NK-92 (cell line): ENCODE measurements around the gene IQSEC1.

ENCODE experiments used
- DNase-seq: peaks from one replicate; lab custom pipeline; 2025; ENCODE audit not compliant: unreplicated experiment; lab: John Stamatoyannopoulos, UW

The IQSEC1 gene

DNA sequence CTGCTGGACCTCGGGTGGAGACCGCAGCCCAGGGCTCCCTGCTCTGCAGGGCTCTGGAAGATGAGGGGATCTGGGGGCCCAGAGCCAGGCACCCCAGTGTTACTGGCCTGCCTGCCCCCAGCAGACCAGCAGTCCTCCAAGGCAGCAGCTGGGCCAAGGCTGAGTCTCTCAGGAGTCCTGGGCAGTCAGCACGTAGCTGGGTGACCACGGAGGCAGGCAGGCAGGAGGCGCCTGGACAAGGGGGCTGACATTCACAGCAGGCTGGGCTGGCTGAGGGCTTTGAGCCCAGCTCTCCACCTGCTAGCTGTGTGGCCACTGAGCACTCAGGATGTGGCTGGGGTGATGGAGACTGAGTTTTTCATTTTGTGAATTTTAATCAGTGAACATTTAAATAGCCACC, 67.9 kb downstream of the IQSEC1 start:
- no peak for DNase-seq

DNA sequence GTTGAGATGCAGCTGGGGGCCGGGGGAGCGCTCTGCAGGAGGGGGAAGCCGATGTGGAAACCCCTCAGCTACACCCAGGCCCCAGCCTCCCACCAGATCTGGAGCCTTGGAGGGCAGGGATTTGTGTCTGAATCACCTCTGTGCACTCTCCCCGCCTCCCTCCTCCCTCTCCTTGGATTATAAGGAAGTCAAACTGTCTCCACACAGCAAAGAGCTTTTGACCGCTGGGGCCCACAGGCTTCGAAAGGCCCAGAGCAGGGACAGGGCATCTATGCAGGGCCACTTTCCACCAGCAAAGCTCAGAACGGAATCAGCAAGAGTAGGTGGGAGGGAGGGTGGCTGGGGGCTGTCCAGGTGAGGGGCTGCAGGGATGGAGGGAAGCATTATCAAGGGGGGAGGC, 68.9 kb downstream of the IQSEC1 start:
- no peak for DNase-seq

DNA sequence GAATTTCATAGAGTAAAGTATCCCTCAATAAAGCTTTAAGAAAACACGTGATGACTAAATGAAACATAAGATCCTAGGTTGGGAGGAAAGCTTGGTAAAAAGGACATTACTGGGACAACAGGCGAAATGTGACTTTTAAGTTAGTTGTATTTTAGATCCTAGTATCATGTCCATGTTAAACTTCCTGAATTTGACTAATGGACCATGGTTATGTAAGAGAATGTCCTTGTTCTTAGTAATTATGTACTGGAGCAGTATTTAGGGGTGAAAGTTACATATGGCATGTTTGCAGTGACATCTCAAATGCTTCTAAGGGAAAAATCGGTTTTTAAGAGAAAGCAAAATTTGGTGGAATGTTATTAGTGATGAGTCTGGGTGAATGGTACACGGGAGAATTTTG, 69.6 kb downstream of the IQSEC1 start:
- DNase-seq: no peak

DNA sequence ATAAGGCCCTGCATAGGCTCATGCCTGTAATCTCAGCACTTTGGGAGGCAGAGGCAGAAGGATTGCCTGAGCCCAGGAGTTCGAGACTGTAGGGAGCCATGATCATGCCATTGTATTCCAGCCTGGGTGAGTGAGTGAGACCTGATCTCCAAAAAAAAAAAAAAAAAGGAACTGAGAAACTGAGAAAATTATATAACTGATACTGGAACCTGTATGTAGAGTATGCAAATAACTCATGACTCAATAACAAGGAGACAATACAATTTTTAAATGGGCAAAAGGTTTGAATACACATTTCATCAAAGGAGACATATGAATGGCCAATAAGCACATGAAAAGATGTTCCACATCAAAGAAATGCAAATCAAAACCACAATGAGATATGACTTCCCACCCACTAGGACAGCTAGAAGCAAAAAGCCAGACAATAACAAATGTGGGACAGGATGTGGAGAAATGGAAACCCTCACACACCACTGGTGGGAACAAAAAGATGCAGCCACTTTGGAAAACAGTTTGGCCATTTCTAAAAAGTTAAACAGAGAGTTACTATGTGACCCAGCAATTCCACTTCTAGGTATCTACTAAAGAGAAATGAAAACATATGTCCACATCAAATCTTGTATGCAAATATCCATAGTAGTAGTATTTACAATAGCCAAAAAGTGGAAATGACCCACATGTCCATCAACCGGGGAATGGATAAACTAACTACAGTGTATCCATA, 70.7 kb downstream of the IQSEC1 start:
- no peak for DNase-seq

DNA sequence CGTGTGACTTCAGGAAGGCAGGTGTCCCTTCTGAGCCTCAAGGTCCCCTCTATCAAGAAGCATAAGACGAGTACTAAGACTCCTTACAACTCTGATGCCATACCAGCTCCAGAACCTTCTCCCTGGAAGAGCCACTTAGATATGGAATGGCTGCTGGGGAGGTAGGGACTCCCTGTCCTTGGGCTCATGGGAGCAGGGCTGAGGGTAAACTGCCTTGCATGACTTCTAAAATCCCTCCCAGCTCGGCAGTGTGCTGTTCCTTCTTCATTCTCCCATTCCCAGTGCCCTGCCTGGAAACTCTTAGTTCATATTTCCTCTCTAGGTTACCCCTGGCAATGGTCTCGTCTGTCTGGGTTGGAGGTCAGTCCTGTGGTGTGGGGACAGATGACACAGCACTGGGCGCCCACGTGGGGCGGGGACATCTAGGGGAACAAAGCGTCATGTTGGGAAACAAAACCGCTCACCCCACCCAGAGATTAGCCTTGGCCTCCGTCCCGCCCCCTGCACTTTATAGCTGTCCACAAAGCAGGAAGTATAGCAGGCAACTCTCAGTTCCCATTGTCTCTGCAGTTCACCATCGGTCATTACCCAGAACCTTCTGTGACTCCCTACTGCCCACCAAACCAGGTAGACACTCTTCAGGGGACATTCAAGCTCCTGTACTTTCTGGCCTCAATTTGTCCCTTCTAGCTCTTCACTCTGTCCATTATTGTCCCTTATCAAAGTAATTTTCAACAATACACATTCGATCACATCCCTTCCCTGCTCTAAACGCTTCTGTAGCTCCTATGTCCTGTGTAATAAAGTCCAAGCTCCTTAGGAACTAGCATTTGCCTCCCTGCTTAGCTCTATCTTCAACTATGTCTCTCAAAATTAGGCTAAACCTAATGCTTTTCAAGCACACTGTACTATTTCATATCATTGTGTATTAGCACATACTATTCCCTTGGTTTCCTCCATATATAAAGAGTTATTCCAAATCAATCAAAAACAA, 73.8 kb downstream of the IQSEC1 start:
- DNase-seq: no peak

DNA sequence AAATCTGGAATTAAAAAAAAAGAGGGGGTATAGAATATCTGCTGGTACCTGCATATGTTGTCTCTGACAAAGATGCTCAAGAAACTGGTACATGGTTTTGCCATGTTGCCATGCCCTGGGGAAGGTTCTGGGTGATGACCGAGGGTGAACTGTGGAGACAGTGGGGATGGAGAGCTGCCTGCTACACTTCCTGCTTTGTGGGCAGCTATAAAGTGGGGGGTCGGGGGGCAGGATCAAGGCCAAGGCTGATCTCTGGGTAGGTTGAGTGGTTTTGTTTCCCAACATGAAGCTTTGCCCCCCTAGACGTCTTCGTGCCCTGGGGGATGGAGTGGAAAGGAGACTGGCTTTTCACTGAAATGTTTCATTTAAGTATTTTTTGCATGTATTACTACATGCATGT, 74.6 kb downstream of the IQSEC1 start:
- DNase-seq: no peak

DNA sequence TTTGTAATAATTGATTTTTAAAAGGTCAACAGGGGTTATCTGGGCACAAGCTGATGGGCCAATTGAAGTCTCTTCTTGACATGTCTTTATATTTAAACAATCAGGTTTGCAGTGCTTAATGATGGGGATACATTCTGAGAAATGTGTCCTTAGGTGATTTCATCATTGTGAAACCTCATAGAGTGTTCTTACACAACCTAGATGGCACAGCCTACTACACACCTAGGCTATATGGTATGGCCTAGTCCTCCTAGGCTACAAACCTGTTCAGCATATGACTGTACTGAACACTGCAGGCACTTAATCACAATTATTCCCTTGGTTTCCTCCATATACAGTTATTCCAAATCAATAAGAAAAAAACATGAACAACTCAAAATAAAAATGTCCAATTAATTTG, 75.8 kb downstream of the IQSEC1 start:
- no peak for DNase-seq

DNA sequence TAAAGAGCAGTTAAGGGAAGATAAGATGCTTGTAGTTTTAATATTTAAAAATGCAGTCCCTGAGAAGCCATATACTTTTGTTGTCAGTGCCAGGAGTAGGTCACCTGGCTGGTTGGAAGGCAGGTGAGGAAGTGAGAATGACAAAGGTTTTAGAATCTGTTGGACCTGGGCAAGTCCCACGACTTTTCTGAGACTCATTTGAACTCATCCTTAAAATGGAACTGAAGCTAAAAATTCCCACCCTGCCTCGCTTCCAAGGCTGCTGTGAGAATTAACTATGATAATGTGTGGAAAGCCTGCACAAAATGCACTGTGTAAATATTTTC, 77.1 kb downstream of the IQSEC1 start:
- DNase-seq: no peak

DNA sequence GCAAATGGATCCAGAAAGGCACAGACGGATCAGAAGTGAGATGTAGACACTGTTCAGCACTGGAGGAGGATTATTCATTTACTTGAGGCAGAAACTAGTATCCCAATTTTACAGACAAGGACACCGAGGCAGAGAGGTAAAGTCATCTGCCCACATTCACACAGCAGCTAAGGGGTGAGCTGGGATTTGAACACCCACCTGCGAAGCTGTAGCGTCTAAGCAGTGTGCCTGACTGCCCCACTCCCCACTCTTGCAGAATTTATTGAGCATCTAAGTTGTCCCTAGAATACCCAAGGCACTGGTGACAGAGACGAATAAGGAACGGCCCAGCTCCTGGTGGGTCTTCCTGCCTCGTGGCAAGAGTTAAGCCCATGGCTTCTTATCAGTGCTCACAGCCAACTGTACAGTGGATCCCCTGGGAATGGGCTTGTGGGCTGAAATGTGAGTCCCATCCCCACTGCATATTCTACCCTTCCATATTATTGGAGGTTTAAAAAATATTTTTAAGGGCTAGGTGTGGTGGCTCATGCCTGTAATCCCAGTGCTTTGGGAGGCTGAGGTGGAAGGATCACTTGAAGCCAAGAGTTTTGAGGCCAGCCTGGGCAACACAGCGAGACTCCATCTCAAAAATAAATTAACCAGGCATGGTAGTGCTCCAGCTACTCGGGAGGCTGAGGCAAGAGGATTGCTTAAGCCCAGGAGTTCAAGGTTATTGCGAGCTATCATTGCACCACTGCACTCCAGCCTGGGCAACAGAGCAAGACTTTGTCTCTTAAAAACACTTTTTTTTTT, 77.6 kb downstream of the IQSEC1 start:
- no peak for DNase-seq

DNA sequence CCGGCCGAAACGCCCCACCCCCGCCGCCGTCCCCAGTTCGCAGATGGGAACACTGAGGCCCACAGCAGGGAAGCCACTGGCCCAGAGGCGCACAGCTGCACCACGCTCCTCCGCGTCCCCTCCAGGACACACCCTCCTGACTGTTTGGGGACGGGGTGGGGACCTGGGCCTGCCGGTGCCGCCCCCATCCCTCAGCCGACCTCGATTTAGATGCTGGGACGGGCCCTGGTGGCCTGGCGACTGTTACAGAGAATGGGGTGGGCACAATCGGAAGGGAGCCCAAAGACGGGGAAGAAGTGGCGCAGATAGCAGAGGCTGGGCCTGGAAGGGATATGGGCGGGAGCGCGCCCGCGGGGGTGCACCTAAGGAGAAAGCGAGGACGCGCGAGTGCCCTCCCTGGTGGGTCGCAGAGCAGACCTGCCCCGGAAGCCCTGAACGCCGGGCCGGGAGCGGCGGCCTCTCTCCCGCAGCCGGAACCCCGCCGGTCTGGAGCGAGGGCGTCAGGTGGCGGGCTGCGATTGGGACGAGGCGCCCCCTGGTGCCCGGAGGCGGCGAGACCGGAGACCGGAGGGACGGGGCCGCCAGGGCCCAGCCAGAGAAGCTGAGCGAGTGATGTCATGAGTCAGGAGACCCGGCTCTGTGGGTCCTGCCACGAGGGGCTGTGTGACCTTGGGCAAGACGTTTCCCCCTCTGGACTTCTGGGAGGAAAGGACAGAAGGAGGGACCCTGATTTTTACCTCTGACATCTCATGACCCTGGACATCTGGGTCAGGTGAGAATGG, 78.4 kb downstream of the IQSEC1 start:
- no peak for DNase-seq

DNA sequence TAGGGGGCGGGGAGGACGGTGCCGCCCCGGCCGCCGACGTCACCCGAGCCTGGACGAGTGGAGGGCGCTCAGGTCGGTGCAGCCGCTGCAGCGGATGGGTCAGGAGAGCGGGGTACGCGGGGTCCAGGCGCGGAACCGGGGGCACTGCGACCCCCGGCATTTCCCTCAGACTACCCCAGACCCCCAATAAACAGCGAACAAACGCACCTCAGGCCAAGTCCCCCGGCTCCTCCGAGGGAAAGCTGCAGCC, 78.9 kb downstream of the IQSEC1 start:
- no peak for DNase-seq

DNA sequence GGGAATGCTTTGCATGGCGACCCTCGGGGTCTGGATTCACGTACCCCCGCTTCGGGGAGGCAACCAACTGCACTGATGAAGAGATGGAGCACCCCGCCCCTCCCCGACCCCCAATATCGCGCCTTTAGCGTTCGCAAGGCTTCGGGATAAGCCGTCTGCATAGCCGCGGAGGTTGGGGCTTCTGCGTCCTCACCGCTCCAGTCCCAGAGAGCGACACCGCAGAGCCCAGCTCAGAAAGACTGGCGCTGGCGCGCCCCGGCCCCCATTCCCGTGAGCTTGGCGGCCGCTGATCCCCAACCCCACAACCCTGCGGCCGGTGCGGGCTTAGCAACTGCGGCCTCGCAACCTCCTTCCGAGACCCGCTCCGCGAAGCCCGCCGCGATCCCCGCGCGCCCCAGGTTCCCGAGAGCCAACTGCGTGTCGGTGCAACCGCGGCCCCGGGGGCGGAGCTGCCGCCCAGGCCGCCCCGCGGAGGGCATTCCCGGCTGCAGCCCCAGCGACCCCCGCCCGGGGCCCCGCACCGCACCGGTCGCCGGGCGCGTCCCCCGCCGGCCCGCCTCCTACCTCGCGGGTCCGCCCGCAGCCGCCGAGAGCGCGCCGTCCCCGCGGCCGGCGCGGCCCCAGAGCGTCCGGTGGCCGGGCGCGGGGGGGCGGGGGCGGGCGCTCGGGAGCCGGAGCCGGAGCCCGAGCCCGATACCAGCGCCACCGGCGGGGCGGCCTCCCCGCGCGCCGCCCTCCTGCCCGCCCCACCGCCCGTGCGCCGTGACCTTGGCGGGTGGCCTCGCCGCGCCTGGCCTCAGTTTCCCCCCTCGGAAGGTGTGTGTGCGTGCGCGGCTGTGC, 79.5 kb downstream of the IQSEC1 start:
- no peak for DNase-seq

DNA sequence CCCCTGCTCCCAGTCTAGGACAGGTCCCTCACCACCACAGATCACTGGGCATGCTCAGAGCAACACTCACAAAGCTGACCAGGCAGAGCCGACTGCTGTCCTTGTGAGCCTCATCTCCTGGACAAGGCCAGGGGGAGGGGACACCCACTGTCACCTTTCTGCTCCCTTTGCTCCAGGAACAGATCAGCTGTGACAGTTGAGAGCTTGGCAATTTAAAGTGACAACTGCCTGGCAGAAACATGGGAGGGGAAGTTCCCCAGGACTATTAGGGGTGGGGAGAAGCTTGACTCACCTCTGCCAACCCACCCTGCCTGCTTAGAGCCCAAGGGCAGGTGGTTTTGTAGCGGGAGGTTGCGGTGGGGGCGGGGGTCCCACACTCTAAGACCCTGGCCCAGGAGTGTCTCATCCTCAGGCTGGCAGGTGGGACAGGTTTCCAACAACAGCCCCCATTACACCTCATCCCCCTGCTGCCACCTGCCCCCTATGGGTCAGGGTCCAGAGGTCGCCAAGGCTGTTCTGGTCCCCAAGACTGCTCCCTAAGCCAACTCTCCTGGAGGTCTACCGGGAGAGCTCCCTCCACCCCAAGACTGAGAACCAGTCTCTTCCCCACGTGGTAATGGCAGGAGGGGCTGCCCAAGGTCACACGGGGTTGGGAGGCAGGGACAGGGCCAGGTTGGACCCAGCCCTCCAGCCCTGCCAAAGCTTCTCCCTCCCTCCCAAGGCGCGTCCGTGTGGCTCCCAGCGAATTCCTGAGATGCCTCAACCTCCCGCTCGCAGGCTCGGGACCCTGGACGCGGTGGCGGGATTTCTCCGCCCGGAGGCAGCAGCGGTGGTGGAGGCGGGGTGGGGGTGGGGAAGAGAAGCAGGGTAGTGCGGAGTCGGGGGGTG, 80.4 kb downstream of the IQSEC1 start:
- no peak for DNase-seq

DNA sequence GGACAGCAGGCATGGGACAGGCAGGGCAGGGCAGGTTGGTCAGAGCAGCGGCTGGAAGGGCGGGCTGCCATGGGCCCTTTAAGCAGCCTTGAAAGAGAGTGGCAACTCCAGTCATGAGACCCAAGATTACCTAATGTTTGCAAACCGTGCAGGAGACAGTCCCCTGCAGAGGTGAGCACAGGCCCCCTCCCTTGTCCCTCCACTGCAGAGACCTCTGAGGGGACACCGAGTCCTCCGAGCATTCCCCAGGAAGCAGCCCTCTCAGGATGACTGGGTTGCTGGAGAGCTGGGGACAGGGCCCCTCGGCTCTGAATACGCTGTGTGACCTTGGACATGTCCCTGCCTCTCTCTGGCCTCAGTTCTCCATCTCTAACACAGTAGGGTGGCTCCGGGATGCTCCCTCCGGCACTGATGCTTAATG, 81.4 kb downstream of the IQSEC1 start:
- no peak for DNase-seq

DNA sequence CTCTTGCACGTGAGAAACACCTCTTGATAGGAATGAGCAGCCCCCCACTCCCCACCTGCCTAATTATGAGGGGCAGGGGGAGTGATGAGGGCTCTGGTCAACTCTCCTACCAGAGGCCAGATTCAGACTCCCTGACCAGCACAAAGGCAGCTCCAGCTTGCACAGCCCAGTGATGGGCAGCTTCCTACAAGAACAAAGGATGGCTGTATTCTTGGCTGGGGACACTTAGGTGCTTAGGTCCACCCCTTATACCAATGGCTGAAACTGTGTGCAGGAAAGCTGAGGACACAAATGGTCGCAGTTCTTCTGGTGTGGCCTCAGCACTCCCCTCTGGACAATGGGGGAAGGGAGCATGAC, 81.8 kb downstream of the IQSEC1 start:
- DNase-seq: no peak

DNA sequence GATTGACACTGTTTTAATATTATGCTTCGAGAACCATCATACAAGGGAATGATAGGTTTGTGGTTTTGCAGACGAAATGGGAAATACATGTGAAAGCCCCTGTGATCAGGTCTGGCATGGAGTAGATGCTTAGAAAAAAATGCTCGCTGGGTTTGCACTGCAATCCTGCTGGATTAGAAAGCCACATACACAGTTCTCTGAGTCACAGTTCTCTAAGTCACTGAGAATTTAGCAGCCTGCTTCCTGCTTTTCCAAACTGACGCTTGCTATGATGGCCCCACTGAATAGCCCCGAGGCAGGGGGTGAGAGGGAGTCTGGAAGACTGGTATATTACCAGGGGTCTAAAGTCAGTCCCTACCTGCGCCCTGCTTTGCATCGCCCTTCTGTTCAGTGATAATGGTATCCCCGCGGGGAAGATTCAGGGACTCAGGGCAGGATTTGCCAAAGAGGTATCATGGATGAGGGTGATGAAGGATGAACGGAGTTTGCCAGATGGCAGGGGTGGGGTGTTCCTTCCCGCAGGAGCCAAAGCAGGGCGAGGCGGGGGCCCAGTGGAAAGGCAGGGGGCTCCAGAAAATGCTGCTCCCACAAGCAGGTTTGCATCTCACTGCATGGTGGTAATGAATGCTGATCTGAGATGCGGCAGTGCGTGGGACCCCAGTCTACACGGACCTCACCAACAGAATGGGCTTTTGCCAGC, 82.3 kb downstream of the IQSEC1 start:
- DNase-seq: no peak

DNA sequence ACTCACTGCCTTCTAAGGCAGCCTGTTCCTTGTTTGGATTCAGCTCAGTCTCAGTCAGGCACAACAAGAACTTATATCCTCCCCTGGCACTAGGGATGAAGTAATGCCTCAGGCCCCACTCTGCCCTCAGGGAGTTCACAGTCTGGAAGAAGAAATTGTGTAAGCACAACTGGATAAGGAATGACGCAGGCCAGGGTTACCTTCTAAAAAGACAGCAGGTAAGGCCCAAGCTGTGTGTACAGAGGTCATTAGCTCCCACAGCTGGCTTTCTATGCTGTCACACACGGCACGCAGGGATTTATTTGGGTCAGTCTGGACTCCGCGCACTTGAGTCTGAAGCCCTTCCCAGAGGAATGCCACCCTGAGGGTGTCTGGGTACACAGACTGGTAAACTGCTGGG, 82.9 kb downstream of the IQSEC1 start:
- no peak for DNase-seq

DNA sequence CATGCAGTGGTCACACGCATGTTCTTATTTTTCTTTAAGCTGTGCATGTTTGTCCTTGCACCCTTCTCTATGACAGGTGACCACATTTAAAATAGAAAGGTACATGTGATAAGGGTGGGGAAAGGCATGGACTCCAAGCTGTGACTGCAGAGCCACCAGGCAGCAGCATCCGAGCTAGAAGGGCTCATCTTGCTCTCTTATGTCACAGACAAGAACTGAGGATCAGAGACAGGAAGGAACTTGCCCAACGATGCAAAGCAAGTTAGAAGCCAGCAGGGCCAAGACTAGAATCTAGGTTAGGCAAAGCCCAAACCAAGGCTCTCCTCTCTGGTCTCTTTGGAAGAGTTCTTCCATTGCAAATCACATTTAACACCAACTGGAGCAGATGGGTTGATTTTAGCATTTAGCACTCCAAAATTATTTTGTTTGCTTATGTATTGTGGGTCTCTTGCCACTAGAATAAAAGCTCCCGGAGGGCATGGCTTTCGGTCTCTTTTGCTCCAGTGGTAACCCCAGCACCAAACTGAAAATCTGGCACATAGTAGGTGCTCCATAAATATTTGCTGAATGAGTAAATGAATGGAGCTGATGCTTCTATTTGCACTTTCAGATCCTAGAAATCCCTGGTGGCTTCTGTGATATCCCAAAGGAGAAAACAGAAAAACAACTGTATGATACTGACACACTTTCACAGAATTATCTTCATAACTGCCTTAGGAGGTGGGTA, 84.3 kb downstream of the IQSEC1 start:
- DNase-seq: no peak
